ENCODE data around the gene C1orf216.
"Not testable (repeated sequence)": the region's sequence is repeated elsewhere in the genome, so short reads cannot be mapped to it uniquely, and the experiment has no call there.

The C1orf216 gene

GRCh38 chr1:35706846-35707600 lies 11.7 kb downstream of the C1orf216 start:
- no peak for DNase-seq

GRCh38 chr1:35702508-35702907 lies 16.2 kb downstream of the C1orf216 start:
- DNase-seq = no peak

- DNase-seq = not testable (repeated sequence)
Observed at GRCh38 chr1:35699152-35699551, 19.5 kb downstream of the C1orf216 start.

GRCh38 chr1:35692317-35692716 lies 26.4 kb downstream of the C1orf216 start:
- no peak for DNase-seq

GRCh38 chr1:35691571-35692220 lies 27.0 kb downstream of the C1orf216 start:
- no peak for DNase-seq

- DNase-seq = no peak
Observed at GRCh38 chr1:35691080-35691479, 27.6 kb downstream of the C1orf216 start.

- DNase-seq = not testable (repeated sequence)
Observed at GRCh38 chr1:35690103-35690502, 28.6 kb downstream of the C1orf216 start.

- no peak for DNase-seq
Observed at GRCh38 chr1:35688161-35688560, 30.5 kb downstream of the C1orf216 start.

- DNase-seq = no peak
Observed at GRCh38 chr1:35683012-35683411, 35.7 kb downstream of the C1orf216 start.

- DNase-seq = no peak
Observed at GRCh38 chr1:35680271-35680670, 38.4 kb downstream of the C1orf216 start.

- no peak for DNase-seq
Observed at GRCh38 chr1:35675773-35676172, 42.9 kb downstream of the C1orf216 start.

- DNase-seq = no peak
Observed at GRCh38 chr1:35674111-35674510, 44.6 kb downstream of the C1orf216 start.

GRCh38 chr1:35672116-35672515 lies 46.6 kb downstream of the C1orf216 start:
- DNase-seq = no peak

- DNase-seq = no peak
Observed at GRCh38 chr1:35668506-35668905, 50.2 kb downstream of the C1orf216 start.

GRCh38 chr1:35666916-35667315 lies 51.8 kb downstream of the C1orf216 start:
- no peak for DNase-seq

- DNase-seq = no peak
Observed at GRCh38 chr1:35666216-35666615, 52.5 kb downstream of the C1orf216 start.
